K562 (cell line): ENCODE results near the gene FHL1. TPM values are rescaled to one million over a fixed set of nuclear protein-coding genes. Genes with fewer than 3 reads are reported as not detected.

Experiments
- ATAC-seq: fragments of 200-7000 bp; cut with Tn5 transposase; 3 replicates; pipeline ENCODE4 v1.9.1; 2020; ENCODE audit warnings: moderate library complexity
- BruUV-seq: library from RNA; stranded (reverse); fragments of 400-500 nt; replicated peaks from 2 replicates; lab custom pipeline; 2021; lab: Mats Ljungman, UMichigan
- CTCF ChIA-PET: fragments of 300-600 bp; formaldehyde crosslinking; extraction: SDS; loops from one replicate; lab custom pipeline; 2021; ENCODE audit warnings: low intra/inter-chr PET ratio; lab: Yijun Ruan, JAX
- POLR2A ChIA-PET: fragments of 300-600, 350-650 bp; sonication (Branson Sonifier 250); formaldehyde crosslinking; extraction: SDS; loops from one replicate; lab custom pipeline; 2021; ENCODE audit warnings: antibody characterized with exemption, inconsistent platforms; lab: Yijun Ruan, JAX
- DNase-seq, 4 experiments: peaks; one replicate each; pipeline versions ENCODE4 v3.0.0 to v3.0.0-alpha.2; 2011 to 2018; ENCODE audit warnings: low spot score in 3 of 4, mixed read lengths in 3 of 4; ENCODE audit errors: extremely low read depth in 1 of 4
- FAIRE-seq: peaks from 2 replicates; lab custom pipeline; 2011; peaks lifted over from hg19 to GRCh38; lab: Jason Lieb, UNC
- H2AFZ ChIP-seq: 2 replicates; pipeline ENCODE4 v1.6.0; 2011; ENCODE audit warnings: low read depth, low read length, control low read depth, inconsistent platforms
- H3K27ac ChIP-seq: fragments of 200-600 bp; 3 replicates; pipeline ENCODE4 v1.8.0; 2011; ENCODE audit warnings: low read depth, mild to moderate bottlenecking, control low read depth, inconsistent platforms, low read length, moderate library complexity, mixed read lengths; ENCODE audit errors: extremely low read depth
- H3K27me3 ChIP-seq, 2 experiments: fragments of 300-600 bp in 1 of 2; 2 replicates in 1 of 2; 3 replicates in 1 of 2; pipeline versions ENCODE4 v1.6.0 to v1.8.0; 2011; ENCODE audit warnings: inconsistent platforms in 2 of 2, low read length in 2 of 2, mild to moderate bottlenecking in 1 of 2, mixed read lengths in 1 of 2, moderate library complexity in 1 of 2; ENCODE audit not compliant: control insufficient read depth in 2 of 2, insufficient read depth in 2 of 2
- H3K36me3 ChIP-seq: fragments of 300-600 bp; 3 replicates; pipeline ENCODE4 v1.8.0; 2011; ENCODE audit warnings: mild to moderate bottlenecking, low read length, inconsistent platforms; ENCODE audit not compliant: control insufficient read depth, insufficient read depth
- H3K4me1 ChIP-seq, 2 experiments: fragments of 200-600 bp in 1 of 2; replicated peaks in 1 of 2; 2 replicates in 1 of 2; 3 replicates in 1 of 2; pipeline versions ENCODE4 v1.5.1 to v1.8.0; 2011; ENCODE audit warnings: inconsistent platforms in 2 of 2, low read length in 2 of 2, mild to moderate bottlenecking in 1 of 2, mixed read lengths in 1 of 2, moderate library complexity in 1 of 2; ENCODE audit not compliant: control insufficient read depth in 2 of 2, insufficient read depth in 2 of 2
- H3K4me2 ChIP-seq: 2 replicates; pipeline ENCODE4 v1.6.1; 2011; ENCODE audit warnings: low read length, control low read depth, inconsistent platforms, mixed read lengths; ENCODE audit not compliant: insufficient read depth
- H3K4me3 ChIP-seq: fragments of 200-600 bp; sonication (generic), shearing (Covaris generic); 2 replicates; pipeline ENCODE4 v1.5.1; 2016; ENCODE audit warnings: control low read depth, inconsistent platforms
- H3K79me2 ChIP-seq: fragments of 200-600 bp; 3 replicates; pipeline ENCODE4 v1.8.0; 2011; ENCODE audit warnings: low read length, inconsistent platforms; ENCODE audit not compliant: control insufficient read depth, insufficient read depth
- H3K9ac ChIP-seq, 2 experiments: 2 replicates each; pipeline versions ENCODE4 v1.6.0 to v1.6.1; 2011; ENCODE audit warnings: low read depth in 2 of 2, low read length in 2 of 2, control low read depth in 1 of 2, inconsistent platforms in 1 of 2, mild to moderate bottlenecking in 1 of 2, mixed read lengths in 1 of 2; ENCODE audit not compliant: insufficient read depth in 1 of 2
- H3K9me1 ChIP-seq: one replicate; pipeline ENCODE4 v1.6.0; 2011; ENCODE audit warnings: inconsistent platforms, mild to moderate bottlenecking, low read length, moderate library complexity; ENCODE audit not compliant: control insufficient read depth, insufficient read depth
- H3K9me3 ChIP-seq: replicated peaks from 2 replicates; pipeline ENCODE4 v1.5.1; 2011; ENCODE audit warnings: low read depth, low read length, inconsistent platforms; ENCODE audit not compliant: control insufficient read depth, insufficient read depth
- H4K20me1 ChIP-seq: replicated peaks from 2 replicates; pipeline ENCODE4 v1.6.1; 2011; ENCODE audit warnings: low read length, inconsistent platforms, mixed read lengths; ENCODE audit not compliant: control insufficient read depth, insufficient read depth
- FOXJ2 ChIP-seq: fragments of 200-800 bp; sonication (Bioruptor generic); IDR thresholded peaks from 2 replicates; pipeline ENCODE4 v1.6.1; 2016; ENCODE audit warnings: missing genetic modification characterization, missing compliant biosample characterization
- RFX1 ChIP-seq: fragments of 450-650 bp; IDR thresholded peaks from 2 replicates; pipeline ENCODE4 v1.6.1; 2016; ENCODE audit warnings: mild to moderate bottlenecking, moderate library complexity
- TCF3 ChIP-seq: sonication (generic); formaldehyde crosslinking; IDR thresholded peaks from 2 replicates; pipeline ENCODE4 v1.4.0; 2020; ENCODE audit warnings: mild to moderate bottlenecking, missing genetic modification reagents
- TOE1 ChIP-seq, 2 experiments: fragments of 450-650 bp in 1 of 2; sonication (generic) in 1 of 2; formaldehyde crosslinking in 1 of 2; IDR thresholded peaks; 2 replicates each; pipeline versions ENCODE4 v1.7.1 to v1.8.0; 2016 to 2022; ENCODE audit warnings: borderline replicate concordance in 2 of 2, mild to moderate bottlenecking in 2 of 2, antibody characterized with exemption in 1 of 2, inconsistent platforms in 1 of 2, low read depth in 1 of 2, missing genetic modification reagents in 1 of 2, moderate library complexity in 1 of 2
- ZNF277 ChIP-seq: fragments of 250-450 bp; sonication (Bioruptor Pico); IDR thresholded peaks from 2 replicates; pipeline ENCODE4 v1.8.0; 2022; ENCODE audit warnings: inconsistent platforms, mild to moderate bottlenecking, moderate library complexity, borderline replicate concordance
- WGBS: fragments of 100-300 bp; shearing (Covaris generic); methylation state at CpG from one replicate; pipeline ENCODE4 v1.1.6; 2016; ENCODE audit warnings: low coverage, mixed read lengths; ENCODE audit not compliant: insufficient coverage; ENCODE audit errors: missing lambda C conversion rate; 5-methylcytosine and 5-hydroxymethylcytosine counted together
- in situ Hi-C: fragments of 300-500 bp; cut with MboI; formaldehyde crosslinking; loops from 4 replicates; pipeline ENCODE4 v1.15.0; 2018; ENCODE audit warnings: inconsistent platforms, mixed read lengths
- intact Hi-C: fragments of 100-400 bp; cut with micrococcal nuclease; formaldehyde crosslinking; loops from 2 replicates; pipeline ENCODE4 v1.14.2; 2022
- polyA plus RNA-seq, 8 experiments: library from polyadenylated mRNA; depleted of rRNA in 4 of 8; stranded (reverse) in 5 of 8; unstranded in 3 of 8; fragments of >200 nt; fragmentation: Nextera tagmentation in 2 of 8; fragmentation: Illumina TruSeq in 1 of 8; extraction: Ambion mirVana in 2 of 8; extraction: Trizol in 1 of 8; gene quantifications; 2 replicates each; pipeline versions ENCODE4 v1.2.1 to v1.2.3, GENCODE V29; 2011 to 2014; ENCODE audit warnings: inconsistent platforms in 1 of 8, missing spikeins in 1 of 8
- total RNA-seq, 7 experiments: library from RNA; depleted of rRNA in 6 of 7; stranded (reverse); fragments of >200 nt in 6 of 7; fragmentation: Illumina TruSeq in 2 of 7; extraction: Trizol in 2 of 7; gene quantifications; 2 replicates each; pipeline versions ENCODE4 v1.2.1 to v1.2.3, GENCODE V29; 2011 to 2021; ENCODE audit warnings: low replicate concordance in 1 of 7
- TF ChIP-seq, protein P1 (sequence below): sonication (generic); formaldehyde crosslinking; IDR thresholded peaks from 2 replicates; pipeline ENCODE4 v1.8.0; 2022; ENCODE audit warnings: mild to moderate bottlenecking, missing genetic modification reagents

FHL1 gene
- total and polyA plus RNA-seq, 9 of the 15 experiments (the other 6 are each of a cell fraction or from before 2014, with no cell fraction given), result 0.03 to 3.0 (median 0.13) TPM; not detected in 1

GRCh38 chrX:136204571-136204970, 57.2 kb downstream of the FHL1 start:
- Histone ChIP-seq H3K9me3 (no peaks in the 10 kb centered on the region), H3K4me2 (no peak overlapping the region), H4K20me1 (no peaks in the 10 kb centered on the region), H3K4me3 (no peak overlapping the region), H3K9ac (no peak overlapping the region), H3K79me2 (no peaks in the 10 kb centered on the region), H3K9me1 (no peaks in the 10 kb centered on the region), H2AFZ (no peak overlapping the region), H3K27ac (no peak overlapping the region), H3K27me3 (peaks cover 2 to 30% of the 10 kb centered on the region in 2 experiments), H3K36me3 (no peaks in the 10 kb centered on the region), H3K4me1 (peaks cover 0 to 3% of the 10 kb centered on the region in 2 experiments; a peak in 2 of 5 replicates)
- DNase-seq, result peak in 1 of 4 experiments; percentile 7
- CTCF ChIA-PET, result no interaction called here
- TF ChIP-seq, protein P1, sequence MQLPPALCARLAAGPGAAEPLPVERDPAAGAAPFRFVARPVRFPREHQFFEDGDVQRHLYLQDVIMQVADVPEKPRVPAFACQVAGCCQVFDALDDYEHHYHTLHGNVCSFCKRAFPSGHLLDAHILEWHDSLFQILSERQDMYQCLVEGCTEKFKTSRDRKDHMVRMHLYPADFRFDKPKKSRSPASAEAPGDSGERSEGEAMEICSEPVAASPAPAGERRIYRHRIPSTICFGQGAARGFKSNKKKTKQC (CRISPR knock-in tag), result no peak
- TF ChIP-seq FOXJ2 (tag), result peak; percentile 60; the same call in 1 of the 2 replicates
- peak; percentile 45 for TF ChIP-seq RFX1
- TF ChIP-seq ZNF277, result no peak
- TF ChIP-seq TOE1 (IDR thresholded peaks at IDR 0.05; ENCODE audit: borderline replicate concordance), result no peak
- no peak for TF ChIP-seq TOE1 (CRISPR knock-in tag; IDR thresholded peaks at IDR 0.05; ENCODE audit: borderline replicate concordance, low read depth)
- TF ChIP-seq TCF3 (CRISPR knock-in tag), result no peak
- intact Hi-C loops (no loop called here), in situ Hi-C loops (no loop called here)
- no peak for FAIRE-seq
- no peak for ATAC-seq
- WGBS, result 8% methylated on average over 2 of the region's 2 CpGs
- BruUV-seq, result no TSS peak
- POLR2A ChIA-PET, result no interaction called here
